ENCODE measurements around the gene GFRAL.
A peak's percentile ranks its signal among the peaks of the same experiment; 100 is the strongest.
"Not testable (repeated sequence)": the region's sequence is repeated elsewhere in the genome, so short reads cannot be mapped to it uniquely, and the experiment has no call there.

The GFRAL gene

GRCh38 chr6:55327169-55327568, at the start of gene GFRAL:
Gene GFRAL (plus strand): TSS chr6:55327469. CDS start chr6:55327555, 86 bp downstream.
- no peak for DNase-seq

- no peak for DNase-seq
These were observed 49.6 kb upstream of the GFRAL start for GRCh38 chr6:55277646-55278045.

GRCh38 chr6:55281215-55281614, 46.1 kb upstream of the GFRAL start:
- no peak for DNase-seq

- DNase-seq, result no peak
These were observed 45.2 kb upstream of the GFRAL start for GRCh38 chr6:55282115-55282514.

GRCh38 chr6:55286824-55287223, 40.4 kb upstream of the GFRAL start:
- DNase-seq, result no peak

GRCh38 chr6:55290736-55291135, 36.5 kb upstream of the GFRAL start:
- DNase-seq, result no peak

- DNase-seq, result no peak
These were observed 34.2 kb upstream of the GFRAL start for GRCh38 chr6:55293116-55293515.

- not testable (repeated sequence) for DNase-seq
These were observed 30.1 kb upstream of the GFRAL start for GRCh38 chr6:55297214-55297613.

- DNase-seq, result no peak
These were observed 27.8 kb upstream of the GFRAL start for GRCh38 chr6:55299286-55299985.

- no peak for DNase-seq
These were observed 22.5 kb upstream of the GFRAL start for GRCh38 chr6:55304747-55305146.

- no peak for DNase-seq
These were observed 7.1 kb upstream of the GFRAL start for GRCh38 chr6:55319961-55320695.

GRCh38 chr6:55320696-55321086, 6.6 kb upstream of the GFRAL start:
- no peak for DNase-seq

GRCh38 chr6:55377150-55377549, 49.9 kb downstream of the GFRAL start:
- no peak for DNase-seq

GRCh38 chr6:55379471-55379870, 52.2 kb downstream of the GFRAL start:
- DNase-seq, result no peak

- no peak for DNase-seq
These were observed 52.6 kb downstream of the GFRAL start for GRCh38 chr6:55379895-55380294.

- no peak for DNase-seq
These were observed 60.9 kb downstream of the GFRAL start for GRCh38 chr6:55388211-55388610.

GRCh38 chr6:55395871-55396270, 68.6 kb downstream of the GFRAL start:
- DNase-seq, result no peak

GRCh38 chr6:55397986-55398385, 70.7 kb downstream of the GFRAL start:
- DNase-seq, result no peak

GRCh38 chr6:55399351-55399750, 72.1 kb downstream of the GFRAL start:
- DNase-seq, result no peak

- no peak for DNase-seq
These were observed 78.4 kb downstream of the GFRAL start for GRCh38 chr6:55405474-55406235.

GRCh38 chr6:55410674-55411073, 83.4 kb downstream of the GFRAL start:
- no peak for DNase-seq

GRCh38 chr6:55423933-55424332, 96.7 kb downstream of the GFRAL start:
- no peak for DNase-seq

- peak; percentile 67 for DNase-seq
These were observed 106.3 kb downstream of the GFRAL start for GRCh38 chr6:55433446-55434130.
